NCI-H526 treated with DMSO at 0.1 percent for 48 hours (cell line): ENCODE measurements around the gene ST3GAL2.
A peak's percentile ranks its signal among the peaks of the same experiment; 100 is the strongest.

Experiments
- DNase-seq: peaks from one replicate; lab custom pipeline; 2025; lab: John Stamatoyannopoulos, UW

The ST3GAL2 gene

GRCh38 chr16:70438969-70439862 is at the start of gene ST3GAL2:
Gene ST3GAL2 (minus strand): TSS chr16:70439100. CDS start chr16:70398530, 40,570 bp downstream.
- DNase-seq, result peak; percentile 52

GRCh38 chr16:70484867-70485266 is 46.0 kb upstream of the ST3GAL2 start:
- no peak for DNase-seq

- DNase-seq, result no peak
Observed at GRCh38 chr16:70483426-70483825, 44.5 kb upstream of the ST3GAL2 start.

- DNase-seq, result no peak
Observed at GRCh38 chr16:70482624-70483023, 43.7 kb upstream of the ST3GAL2 start.

- DNase-seq, result no peak
Observed at GRCh38 chr16:70481929-70482536, 43.1 kb upstream of the ST3GAL2 start.

GRCh38 chr16:70480127-70481105 is 41.5 kb upstream of the ST3GAL2 start:
- DNase-seq, result no peak

GRCh38 chr16:70478912-70479341 is 40.0 kb upstream of the ST3GAL2 start:
- DNase-seq, result no peak

- no peak for DNase-seq
Observed at GRCh38 chr16:70478169-70478568, 39.3 kb upstream of the ST3GAL2 start.

- DNase-seq, result no peak
Observed at GRCh38 chr16:70476272-70477020, 37.5 kb upstream of the ST3GAL2 start.

- DNase-seq, result no peak
Observed at GRCh38 chr16:70475054-70475871, 36.4 kb upstream of the ST3GAL2 start.

- DNase-seq, result no peak
Observed at GRCh38 chr16:70474320-70475053, 35.6 kb upstream of the ST3GAL2 start.

- DNase-seq, result no peak
Observed at GRCh38 chr16:70473446-70474319, 34.8 kb upstream of the ST3GAL2 start.

GRCh38 chr16:70472786-70473433 is 34.0 kb upstream of the ST3GAL2 start:
- DNase-seq, result no peak

GRCh38 chr16:70470927-70471341 is 32.0 kb upstream of the ST3GAL2 start:
- DNase-seq, result no peak

- DNase-seq, result no peak
Observed at GRCh38 chr16:70470141-70470926, 31.4 kb upstream of the ST3GAL2 start.

GRCh38 chr16:70468776-70469525 is 30.1 kb upstream of the ST3GAL2 start:
- no peak for DNase-seq

GRCh38 chr16:70467608-70468007 is 28.7 kb upstream of the ST3GAL2 start:
- no peak for DNase-seq
